ENCODE data around the gene PPFIA1.
A peak's percentile ranks its signal among the peaks of the same experiment; 100 is the strongest.

Gene PPFIA1

DNA sequence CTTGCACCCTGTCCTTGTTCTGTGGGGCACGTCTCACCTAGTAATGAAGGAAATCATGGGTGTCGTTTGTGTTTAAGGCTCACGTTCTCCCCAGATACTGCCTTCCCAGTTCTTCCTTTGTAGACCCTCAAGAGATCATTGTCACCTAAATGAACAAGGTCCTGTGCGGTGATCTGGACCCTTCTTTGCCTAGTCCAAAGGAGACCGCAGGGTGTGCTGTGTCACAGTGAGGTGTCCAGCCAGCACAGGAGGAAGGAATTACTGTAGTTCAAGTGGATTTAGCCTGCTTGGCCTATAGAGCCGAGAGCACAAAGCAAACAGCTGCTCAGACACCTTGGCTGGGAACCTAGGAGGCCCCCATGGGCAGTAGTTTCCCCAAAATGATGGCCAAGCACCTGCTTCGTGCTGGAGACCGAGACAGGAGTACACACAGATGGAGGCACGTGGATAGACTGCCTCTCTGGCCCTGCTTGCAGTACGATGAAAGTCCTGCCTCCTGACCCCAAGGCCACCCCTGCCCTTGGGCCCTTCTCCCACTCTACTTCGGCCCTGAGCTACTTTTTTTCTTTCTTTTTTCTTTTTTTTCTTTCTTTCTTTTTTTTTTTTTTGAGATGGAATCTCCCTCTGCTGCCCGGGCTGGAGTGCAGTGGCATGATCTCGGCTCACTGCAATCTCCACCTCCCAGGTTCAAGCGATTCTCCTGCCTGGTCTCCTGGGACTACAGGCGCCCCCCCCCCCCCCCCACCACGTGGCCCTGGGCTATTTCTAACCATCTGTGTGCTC, 19.4 kb upstream of the PPFIA1 start:
- no peak for TF ChIP-seq TAF1 (IDR thresholded peaks at IDR 0.05; ENCODE audit: low read depth)
- no peak for TF ChIP-seq EGR1 (IDR thresholded peaks at IDR 0.05)
- TF ChIP-seq REST (IDR thresholded peaks at IDR 0.05; ENCODE audit: low read depth) = no peak
- TF ChIP-seq EP300 (IDR thresholded peaks at IDR 0.05; ENCODE audit: borderline replicate concordance) = no peak
- TF ChIP-seq, protein P1, sequence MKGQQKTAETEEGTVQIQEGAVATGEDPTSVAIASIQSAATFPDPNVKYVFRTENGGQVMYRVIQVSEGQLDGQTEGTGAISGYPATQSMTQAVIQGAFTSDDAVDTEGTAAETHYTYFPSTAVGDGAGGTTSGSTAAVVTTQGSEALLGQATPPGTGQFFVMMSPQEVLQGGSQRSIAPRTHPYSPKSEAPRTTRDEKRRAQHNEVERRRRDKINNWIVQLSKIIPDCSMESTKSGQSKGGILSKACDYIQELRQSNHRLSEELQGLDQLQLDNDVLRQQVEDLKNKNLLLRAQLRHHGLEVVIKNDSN (IDR thresholded peaks at IDR 0.05) = no peak
- no peak for TF ChIP-seq TEAD4 (IDR thresholded peaks at IDR 0.05)
- TF ChIP-seq FOXM1 (IDR thresholded peaks at IDR 0.05; ENCODE audit: borderline replicate concordance, low read depth) = no peak
- TF ChIP-seq YY1 (IDR thresholded peaks at IDR 0.05; ENCODE audit: low read depth) = no peak
- no peak for TF ChIP-seq NFIC (IDR thresholded peaks at IDR 0.05)
- no peak for TF ChIP-seq TCF12 (IDR thresholded peaks at IDR 0.05; ENCODE audit: low read depth)
- no peak for TF ChIP-seq RAD21 (IDR thresholded peaks at IDR 0.05; ENCODE audit: low read depth)

GRCh38 chr11:70251659-70252321, 18.7 kb upstream of the PPFIA1 start:
- TF ChIP-seq TCF12 (IDR thresholded peaks at IDR 0.05; ENCODE audit: low read depth) (peak; percentile 27; the same call in 1 of the 2 replicates), CEBPB (IDR thresholded peaks at IDR 0.05) (no peak), RAD21 (IDR thresholded peaks at IDR 0.05; ENCODE audit: low read depth) (no peak; the same call in 1 of the 2 replicates), YY1 (IDR thresholded peaks at IDR 0.05; ENCODE audit: low read depth) (no peak), NFIC (IDR thresholded peaks at IDR 0.05) (peak; percentile 67)
- TF ChIP-seq, protein P1 (IDR thresholded peaks at IDR 0.05) = no peak

GRCh38 chr11:70252844-70253243, 17.6 kb upstream of the PPFIA1 start:
- TF ChIP-seq FOXM1 (IDR thresholded peaks at IDR 0.05; ENCODE audit: borderline replicate concordance, low read depth) = no peak

- TF ChIP-seq, protein P2, sequence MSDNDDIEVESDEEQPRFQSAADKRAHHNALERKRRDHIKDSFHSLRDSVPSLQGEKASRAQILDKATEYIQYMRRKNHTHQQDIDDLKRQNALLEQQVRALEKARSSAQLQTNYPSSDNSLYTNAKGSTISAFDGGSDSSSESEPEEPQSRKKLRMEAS (IDR thresholded peaks at IDR 0.05) = no peak
- TF ChIP-seq FOXM1 (IDR thresholded peaks at IDR 0.05; ENCODE audit: borderline replicate concordance, low read depth) = no peak
- no peak for TF ChIP-seq NFIC (IDR thresholded peaks at IDR 0.05)
- no peak for TF ChIP-seq ZBTB7A (IDR thresholded peaks at IDR 0.05; ENCODE audit: low read depth)
- no peak for TF ChIP-seq TCF12 (IDR thresholded peaks at IDR 0.05; ENCODE audit: low read depth)
- TF ChIP-seq REST (IDR thresholded peaks at IDR 0.05; ENCODE audit: low read depth) = no peak
- no peak for TF ChIP-seq EP300 (IDR thresholded peaks at IDR 0.05; ENCODE audit: borderline replicate concordance)
- TF ChIP-seq, protein P1 (IDR thresholded peaks at IDR 0.05) = no peak
- no peak for TF ChIP-seq CREB1 (IDR thresholded peaks at IDR 0.05; ENCODE audit: low read depth)
- TF ChIP-seq EGR1 (IDR thresholded peaks at IDR 0.05) = no peak
- no peak for TF ChIP-seq YY1 (IDR thresholded peaks at IDR 0.05; ENCODE audit: low read depth)
- TF ChIP-seq CEBPB (IDR thresholded peaks at IDR 0.05) = no peak
- TF ChIP-seq TAF1 (IDR thresholded peaks at IDR 0.05; ENCODE audit: low read depth) = no peak
Measured at GRCh38 chr11:70255477-70256116, 14.9 kb upstream of the PPFIA1 start.

DNA sequence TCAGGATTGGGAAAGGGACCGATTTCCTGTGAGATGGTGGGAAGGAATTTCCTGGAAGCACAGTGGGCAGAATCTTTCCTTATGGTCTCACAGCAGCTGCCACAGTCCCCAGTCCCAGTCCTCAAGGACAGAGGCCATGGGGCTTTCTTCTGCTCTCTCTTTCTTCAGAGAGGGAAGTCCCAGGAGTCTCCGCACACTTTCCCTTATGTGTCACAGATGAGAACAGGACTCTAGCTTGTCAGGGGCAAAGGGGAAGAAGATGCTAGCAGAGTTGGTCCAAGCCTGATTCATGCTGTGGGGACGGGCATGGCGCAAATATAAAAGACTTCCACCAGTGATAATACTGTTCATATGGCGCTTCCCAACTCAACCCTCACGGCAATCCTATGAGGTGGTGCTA, 7.5 kb upstream of the PPFIA1 start:
- TF ChIP-seq TCF12 (IDR thresholded peaks at IDR 0.05; ENCODE audit: low read depth) = no peak
- TF ChIP-seq FOXM1 (IDR thresholded peaks at IDR 0.05; ENCODE audit: borderline replicate concordance, low read depth) = no peak
- TF ChIP-seq EP300 (IDR thresholded peaks at IDR 0.05; ENCODE audit: borderline replicate concordance) = no peak
- TF ChIP-seq CEBPB (IDR thresholded peaks at IDR 0.05) = no peak
- no peak for TF ChIP-seq ZBTB7A (IDR thresholded peaks at IDR 0.05; ENCODE audit: low read depth)
- no peak for TF ChIP-seq TEAD4 (IDR thresholded peaks at IDR 0.05)
- TF ChIP-seq, protein P2 (IDR thresholded peaks at IDR 0.05) = no peak
- TF ChIP-seq EGR1 (IDR thresholded peaks at IDR 0.05) = no peak
